H9 (cell line): ENCODE data around the gene COL27A1. TPM values are rescaled to one million over a fixed set of nuclear protein-coding genes. Genes with fewer than 3 reads are reported as not detected.

Source experiments
- DNase-seq: peaks from one replicate; pipeline ENCODE4 v3.0.0-alpha.2; 2017
- H2AFZ ChIP-seq: one replicate; pipeline ENCODE4 v1.6.1; 2013; ENCODE audit warnings: mild to moderate bottlenecking, low read length, control low read depth, moderate library complexity
- H2AK5ac ChIP-seq: 2 replicates; pipeline ENCODE4 v1.6.1; 2013; ENCODE audit warnings: low read length, control low read depth, mixed read lengths; ENCODE audit not compliant: insufficient read length
- H2BK120ac ChIP-seq: one replicate; pipeline ENCODE4 v1.6.1; 2013; ENCODE audit warnings: low read depth, mild to moderate bottlenecking, low read length, control low read depth, inconsistent platforms; ENCODE audit not compliant: poor library complexity, severe bottlenecking
- H2BK12ac ChIP-seq: 2 replicates; pipeline ENCODE4 v1.6.1; 2013; ENCODE audit warnings: low read length, control low read depth, mixed read lengths, low read depth; ENCODE audit not compliant: insufficient read length
- H2BK15ac ChIP-seq: 2 replicates; pipeline ENCODE4 v1.6.1; 2013; ENCODE audit warnings: low read depth, low read length, control low read depth
- H2BK20ac ChIP-seq: one replicate; pipeline ENCODE4 v1.6.1; 2013; ENCODE audit warnings: low read depth, mild to moderate bottlenecking, low read length, control low read depth, inconsistent platforms; ENCODE audit not compliant: poor library complexity, severe bottlenecking
- H2BK5ac ChIP-seq: 2 replicates; pipeline ENCODE4 v1.6.1; 2013; ENCODE audit warnings: low read length, control low read depth, mixed read lengths; ENCODE audit not compliant: insufficient read length
- H3K14ac ChIP-seq: 2 replicates; pipeline ENCODE4 v1.6.1; 2013; ENCODE audit warnings: low read length, control low read depth; ENCODE audit not compliant: insufficient read depth
- H3K18ac ChIP-seq: 2 replicates; pipeline ENCODE4 v1.6.1; 2013; ENCODE audit warnings: low read depth, mild to moderate bottlenecking, mixed read lengths, low read length, control low read depth; ENCODE audit not compliant: insufficient read length
- H3K23ac ChIP-seq: 2 replicates; pipeline ENCODE4 v1.6.1; 2013; ENCODE audit warnings: low read length, control low read depth, mixed read lengths, low read depth; ENCODE audit not compliant: insufficient read length
- H3K23me2 ChIP-seq: 2 replicates; pipeline ENCODE4 v1.6.1; 2013; ENCODE audit warnings: low read depth, mild to moderate bottlenecking, mixed read lengths, low read length, control low read depth; ENCODE audit not compliant: insufficient read length, poor library complexity, severe bottlenecking
- H3K27ac ChIP-seq: 2 replicates; pipeline ENCODE4 v1.5.1; 2013; ENCODE audit warnings: low read length, control low read depth, mixed read lengths, low read depth; ENCODE audit not compliant: insufficient read length
- H3K27me3 ChIP-seq: 2 replicates; pipeline ENCODE4 v1.6.1; 2013; ENCODE audit warnings: low read length, control low read depth, inconsistent platforms; ENCODE audit not compliant: insufficient read depth
- H3K4ac ChIP-seq: 2 replicates; pipeline ENCODE4 v1.6.1; 2013; ENCODE audit warnings: low read depth, mild to moderate bottlenecking, control low read depth, inconsistent platforms, low read length, moderate library complexity
- H3K4me1 ChIP-seq: 2 replicates; pipeline ENCODE4 v1.6.1; 2013; ENCODE audit warnings: low read length, control low read depth, inconsistent platforms; ENCODE audit not compliant: insufficient read depth
- H3K4me2 ChIP-seq: 2 replicates; pipeline ENCODE4 v1.6.1; 2013; ENCODE audit warnings: low read length, control low read depth, mixed read lengths; ENCODE audit not compliant: insufficient read length, insufficient read depth
- H3K56ac ChIP-seq: 2 replicates; pipeline ENCODE4 v1.6.1; 2013; ENCODE audit warnings: low read depth, mild to moderate bottlenecking, mixed read lengths, low read length, control low read depth; ENCODE audit not compliant: insufficient read length
- H3K79me1 ChIP-seq: 2 replicates; pipeline ENCODE4 v1.6.1; 2013; ENCODE audit warnings: low read depth, mild to moderate bottlenecking, moderate library complexity, low read length, control low read depth, inconsistent platforms; ENCODE audit not compliant: insufficient read depth, poor library complexity, severe bottlenecking
- H3K79me2 ChIP-seq: 2 replicates; pipeline ENCODE4 v1.6.1; 2013; ENCODE audit warnings: low read length, control low read depth, inconsistent platforms; ENCODE audit not compliant: insufficient read depth
- H3K9ac ChIP-seq: 2 replicates; pipeline ENCODE4 v1.6.1; 2013; ENCODE audit warnings: low read length, control low read depth, mixed read lengths; ENCODE audit not compliant: insufficient read length; ENCODE audit errors: extremely low read depth
- H3K9me3 ChIP-seq: one replicate; pipeline ENCODE4 v1.6.1; 2013; ENCODE audit warnings: low read depth, low read length, inconsistent platforms; ENCODE audit not compliant: control insufficient read depth
- H3T11ph ChIP-seq: one replicate; pipeline ENCODE4 v1.6.1; 2013; ENCODE audit warnings: mild to moderate bottlenecking, low read length, control low read depth, inconsistent platforms
- H4K20me1 ChIP-seq: one replicate; pipeline ENCODE4 v1.6.1; 2013; ENCODE audit not compliant: control insufficient read depth, insufficient read length, insufficient read depth
- H4K5ac ChIP-seq: 2 replicates; pipeline ENCODE4 v1.6.1; 2013; ENCODE audit warnings: low read depth, mild to moderate bottlenecking, mixed read lengths, low read length, control low read depth; ENCODE audit not compliant: insufficient read length
- H4K8ac ChIP-seq: replicated peaks from 2 replicates; pipeline ENCODE4 v1.6.1; 2013; ENCODE audit warnings: low read length, control low read depth, mixed read lengths, low read depth; ENCODE audit not compliant: insufficient read length
- H4K91ac ChIP-seq: 2 replicates; pipeline ENCODE4 v1.6.1; 2013; ENCODE audit warnings: low read depth, mild to moderate bottlenecking, moderate library complexity, mixed read lengths, low read length, control low read depth; ENCODE audit not compliant: insufficient read length
- H3K27ac Mint-ChIP-seq, 3 experiments: 2 replicates in 2 of 3; 3 replicates in 1 of 3; pipeline ENCODE4 v1.8.0; 2020 to 2021; ENCODE audit warnings: mixed read lengths in 3 of 3, mild to moderate bottlenecking in 1 of 3, moderate library complexity in 1 of 3
- H3K27me3 Mint-ChIP-seq: 2 replicates; pipeline ENCODE4 v1.8.0; 2021; ENCODE audit warnings: low read depth, mild to moderate bottlenecking, moderate library complexity, mixed read lengths
- H3K36me3 Mint-ChIP-seq, 3 experiments: 2 replicates in 2 of 3; 3 replicates in 1 of 3; pipeline ENCODE4 v1.8.0; 2020 to 2021; ENCODE audit warnings: low read depth in 3 of 3, mixed read lengths in 3 of 3; ENCODE audit not compliant: insufficient read depth in 1 of 3
- H3K4me1 Mint-ChIP-seq, 2 experiments: 2 replicates each; pipeline ENCODE4 v1.8.0; 2020; ENCODE audit warnings: mixed read lengths in 2 of 2
- H3K4me3 Mint-ChIP-seq, 2 experiments: 2 replicates in 1 of 2; 3 replicates in 1 of 2; pipeline ENCODE4 v1.8.0; 2020 to 2021; ENCODE audit warnings: mild to moderate bottlenecking in 2 of 2, mixed read lengths in 2 of 2, moderate library complexity in 1 of 2
- H3K9me3 Mint-ChIP-seq, 2 experiments: 2 replicates in 1 of 2; 3 replicates in 1 of 2; pipeline ENCODE4 v1.8.0; 2020; ENCODE audit warnings: mild to moderate bottlenecking in 2 of 2, mixed read lengths in 2 of 2, moderate library complexity in 1 of 2
- CTCF ChIP-seq: fragments of 200-600 bp; sonication (generic); conservative IDR thresholded peaks from 3 replicates; pipeline ENCODE4 v1.8.0; 2021; ENCODE audit warnings: antibody characterized with exemption, mild to moderate bottlenecking
- WGBS: extraction: QIAGEN DNeasy Blood & Tissue Kit; methylation state at CpG from one replicate; pipeline ENCODE4 v1.1.7; 2013; ENCODE audit warnings: missing lambda C conversion rate, low lambda C conversion rate, mixed read lengths; ENCODE audit not compliant: insufficient read length; ENCODE audit errors: extremely low coverage; 5-methylcytosine and 5-hydroxymethylcytosine counted together
- total RNA-seq: library from RNA; stranded (reverse); gene quantifications from 2 replicates; pipeline ENCODE4 v1.2.1, GENCODE V29; 2021

COL27A1 gene
- total RNA-seq, 1 experiment from 2014 or later = 17.9 TPM

- WGBS = no CpG with 5 or more reads among the region's 10 CpGs
- no peaks in the 10 kb centered on the region for H3K79me2 ChIP-seq
- H3K27me3 ChIP-seq = no peaks in the 10 kb centered on the region
- H3K27me3 Mint-ChIP-seq = no peaks in the 10 kb centered on the region; the same call in none of the 2 replicates
- H3K27ac ChIP-seq = no peak overlapping the region
- H3K9ac ChIP-seq = no peak overlapping the region
- no peak overlapping the region for H2BK5ac ChIP-seq
- no peak overlapping the region for H2BK12ac ChIP-seq
- no peak overlapping the region for H2BK120ac ChIP-seq
- no peaks in the 10 kb centered on the region for H3K23me2 ChIP-seq
- no peaks in the 10 kb centered on the region for H3K9me3 Mint-ChIP-seq
- no peak overlapping the region for H3K4ac ChIP-seq
- DNase-seq = no peak
- no peaks in the 10 kb centered on the region for H4K20me1 ChIP-seq
- no peak overlapping the region for H2BK15ac ChIP-seq
- no peak for TF ChIP-seq CTCF
- no peak overlapping the region for H4K5ac ChIP-seq
- no peak overlapping the region for H3K4me3 Mint-ChIP-seq
- no peaks in the 10 kb centered on the region for H3K4me1 ChIP-seq
- no peak overlapping the region for H3K4me2 ChIP-seq
- H3K36me3 Mint-ChIP-seq = peaks cover 0 to 8% (median 0%) of the 10 kb centered on the region in 3 experiments; a peak in 1 of 7 replicates
- no peak overlapping the region for H2BK20ac ChIP-seq
- H4K8ac ChIP-seq = no peak overlapping the region
- H3T11ph ChIP-seq = no peak overlapping the region
- H2AFZ ChIP-seq = no peak overlapping the region
- no peak overlapping the region for H3K18ac ChIP-seq
- H3K9me3 ChIP-seq = no peaks in the 10 kb centered on the region
- peaks cover 4 to 18% of the 10 kb centered on the region in 2 experiments for H3K4me1 Mint-ChIP-seq
- no peak overlapping the region for H3K23ac ChIP-seq
- H4K91ac ChIP-seq = no peak overlapping the region
- no peak overlapping the region for H3K56ac ChIP-seq
- no peak overlapping the region for H3K14ac ChIP-seq
- no peaks in the 10 kb centered on the region for H3K79me1 ChIP-seq
- no peak overlapping the region for H3K27ac Mint-ChIP-seq
- no peak overlapping the region for H2AK5ac ChIP-seq
These were observed 23.6 kb downstream of the COL27A1 start for GRCh38 chr9:114178756-114179450.
